GM23338 (cell line): Measurements from ENCODE around the gene NT5C1A. TPM values are rescaled to one million over a fixed set of nuclear protein-coding genes. Genes with fewer than 3 reads are reported as not detected.

Experiments used
- ATAC-seq: fragments of 200-7000 bp; cut with Tn5 transposase; 3 replicates; pipeline ENCODE4 v1.9.1; 2020
- DNase-seq: peaks from one replicate; pipeline ENCODE4 v3.0.0-alpha.2; 2015; ENCODE audit warnings: low spot score
- H2AFZ ChIP-seq: fragments of 200-600 bp; sonication (generic); 2 replicates; pipeline ENCODE4 v1.8.0; 2016; ENCODE audit warnings: antibody characterized with exemption, mild to moderate bottlenecking, moderate library complexity
- H3F3A ChIP-seq: fragments of 200-600 bp; sonication (generic); replicated peaks from 2 replicates; pipeline ENCODE4 v1.8.0; 2017; ENCODE audit warnings: antibody characterized with exemption, mixed run types, low read depth
- H3K27ac ChIP-seq: fragments of 200-600 bp; sonication (generic); 2 replicates; pipeline ENCODE4 v1.6.1; 2016; ENCODE audit warnings: low read depth
- H3K27me3 ChIP-seq: fragments of 200-600 bp; sonication (generic); 2 replicates; pipeline ENCODE4 v1.8.0; 2016; ENCODE audit warnings: mild to moderate bottlenecking, mixed run types, moderate library complexity; ENCODE audit not compliant: insufficient read depth
- H3K36me3 ChIP-seq: fragments of 200-600 bp; sonication (generic); 2 replicates; pipeline ENCODE4 v1.8.0; 2016; ENCODE audit warnings: mild to moderate bottlenecking; ENCODE audit not compliant: insufficient read depth
- H3K4me1 ChIP-seq: fragments of 200-600 bp; sonication (generic); 2 replicates; pipeline ENCODE4 v1.8.0; 2016; ENCODE audit warnings: mild to moderate bottlenecking, moderate library complexity; ENCODE audit not compliant: insufficient read depth
- H3K4me2 ChIP-seq: fragments of 200-600 bp; sonication (generic); 2 replicates; pipeline ENCODE4 v1.7.1; 2017; ENCODE audit warnings: mixed run types
- H3K4me3 ChIP-seq: fragments of 200-600 bp; sonication (generic); 2 replicates; pipeline ENCODE4 v1.6.1; 2016; ENCODE audit warnings: mixed run types
- H3K79me2 ChIP-seq: fragments of 200-600 bp; sonication (generic); replicated peaks from 2 replicates; pipeline ENCODE4 v1.8.0; 2017; ENCODE audit warnings: mild to moderate bottlenecking; ENCODE audit not compliant: insufficient read depth
- H3K9me2 ChIP-seq: fragments of 200-600 bp; sonication (generic); 2 replicates; pipeline ENCODE4 v1.8.0; 2017; ENCODE audit not compliant: insufficient read depth
- H4K20me1 ChIP-seq: fragments of 200-600 bp; sonication (generic); replicated peaks from 2 replicates; pipeline ENCODE4 v1.8.0; 2017; ENCODE audit warnings: mild to moderate bottlenecking; ENCODE audit not compliant: insufficient read depth
- H3K27ac Mint-ChIP-seq: 2 replicates; pipeline ENCODE4 v1.8.0; 2020; ENCODE audit warnings: inconsistent platforms, mild to moderate bottlenecking, moderate library complexity, mixed read lengths
- H3K27me3 Mint-ChIP-seq: 3 replicates; pipeline ENCODE4 v1.8.0; 2022; ENCODE audit warnings: low read depth, mild to moderate bottlenecking, moderate library complexity, mixed read lengths, inconsistent platforms; ENCODE audit not compliant: insufficient read depth, poor library complexity
- H3K36me3 Mint-ChIP-seq: 3 replicates; pipeline ENCODE4 v1.8.0; 2021; ENCODE audit warnings: low read depth, mild to moderate bottlenecking, inconsistent platforms, moderate library complexity, mixed read lengths
- H3K4me1 Mint-ChIP-seq: 3 replicates; pipeline ENCODE4 v1.8.0; 2020; ENCODE audit warnings: mild to moderate bottlenecking, inconsistent platforms, mixed read lengths
- H3K4me3 Mint-ChIP-seq: 3 replicates; pipeline ENCODE4 v1.8.0; 2021; ENCODE audit warnings: moderate library complexity, mild to moderate bottlenecking, inconsistent platforms, mixed read lengths
- H3K9me3 Mint-ChIP-seq: 3 replicates; pipeline ENCODE4 v1.8.0; 2020; ENCODE audit warnings: moderate library complexity, mild to moderate bottlenecking, inconsistent platforms, mixed read lengths
- CREB1 ChIP-seq: fragments of 250-450 bp; sonication (Bioruptor Pico); IDR thresholded peaks from 2 replicates; pipeline ENCODE4 v1.5.0; 2020; ENCODE audit warnings: low read depth, mild to moderate bottlenecking, moderate library complexity
- EZH2 ChIP-seq: fragments of 200-600 bp; sonication (generic); IDR thresholded peaks from one replicate; pipeline ENCODE4 v1.8.0; 2017; ENCODE audit warnings: antibody characterized with exemption, mild to moderate bottlenecking, low read depth; ENCODE audit not compliant: unreplicated experiment
- POLR2AphosphoS5 ChIP-seq: IDR thresholded peaks from 2 replicates; pipeline ENCODE4 v1.6.1; 2016; ENCODE audit warnings: antibody characterized with exemption, low read depth
- STAT1 ChIP-seq: IDR thresholded peaks from one replicate; pipeline ENCODE4 v1.6.1; 2016; ENCODE audit warnings: antibody characterized with exemption; ENCODE audit not compliant: unreplicated experiment
- ZNF331 ChIP-seq: fragments of 250-450 bp; sonication (Bioruptor Pico); IDR thresholded peaks from 2 replicates; pipeline ENCODE4 v1.5.0; 2020; ENCODE audit warnings: low read depth, mild to moderate bottlenecking, moderate library complexity
- polyA plus RNA-seq: library from polyadenylated mRNA; unstranded; fragments of >200 nt; fragmentation: Nextera tagmentation; extraction: Ambion mirVana; gene quantifications from 2 replicates; pipeline ENCODE4 v1.2.1, GENCODE V29; 2016
- total RNA-seq: library from RNA; depleted of rRNA; stranded (reverse); fragments of >200 nt; shearing (Covaris generic); gene quantifications from 2 replicates; pipeline ENCODE4 v1.2.3, GENCODE V29; 2014
- TF ChIP-seq, protein P1 (sequence below): IDR thresholded peaks from 2 replicates; pipeline ENCODE4 v1.6.1; 2016; ENCODE audit warnings: antibody characterized with exemption
- TF ChIP-seq, protein P2 (sequence below), 2 experiments: fragments of 200-600 bp in 1 of 2; sonication (generic) in 1 of 2; conservative IDR thresholded peaks; 2 replicates each; pipeline versions ENCODE4 v1.5.1 to v1.6.1; 2016 to 2017; ENCODE audit warnings: antibody characterized with exemption in 2 of 2, low read depth in 2 of 2, mild to moderate bottlenecking in 2 of 2, moderate library complexity in 1 of 2
- TF ChIP-seq, protein P3 (sequence below): fragments of 250-450 bp; sonication (Bioruptor Pico); IDR thresholded peaks from 2 replicates; pipeline ENCODE4 v1.5.0; 2020; ENCODE audit warnings: mild to moderate bottlenecking, moderate library complexity

NT5C1A gene
- total and polyA plus RNA-seq, 2 experiments from 2014 or later = not detected

DNA sequence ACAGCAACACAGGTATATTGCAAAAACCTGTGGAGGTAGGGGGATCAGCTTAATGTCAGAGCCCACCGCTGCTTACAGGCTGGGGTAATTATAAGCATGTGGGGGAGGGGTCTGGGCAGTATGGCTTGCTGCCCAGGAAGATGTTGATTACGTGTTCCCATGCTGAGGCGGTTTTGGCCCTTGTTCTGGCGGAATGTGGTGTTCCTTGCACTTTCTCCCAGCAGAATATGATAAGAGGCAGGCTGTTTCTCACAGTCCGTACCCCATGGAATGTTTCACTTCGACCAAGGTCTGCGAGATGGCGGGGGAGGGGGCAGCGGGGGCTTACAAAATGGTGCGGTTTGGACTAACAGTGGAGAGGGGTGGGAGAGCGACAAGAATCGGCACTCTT, 29.1 kb upstream of the NT5C1A start:
- H3K4me3 Mint-ChIP-seq = peak overlapping the region; percentile 68
- peaks cover 91% of the 10 kb centered on the region for H3K27me3 Mint-ChIP-seq
- peaks cover 8% of the 10 kb centered on the region; the same call in 2 of the 3 replicates for H3K9me3 Mint-ChIP-seq
- H4K20me1 ChIP-seq = peaks cover 4% of the 10 kb centered on the region; the same call in 1 of the 2 replicates
- H3F3A ChIP-seq = no peaks in the 10 kb centered on the region
- H2AFZ ChIP-seq = peak overlapping the region; percentile 12; the same call in 1 of the 2 replicates
- no peaks in the 10 kb centered on the region for H3K79me2 ChIP-seq
- no peaks in the 10 kb centered on the region for H3K9me2 ChIP-seq
- ATAC-seq (peak; percentile 26), DNase-seq (peak; percentile 72)
- TF ChIP-seq ZNF331 (CRISPR knock-in tag) (no peak), CREB1 (0 out of 2 replicates have a peak, but pooled peaks have one; percentile 18)
- peak overlapping the region; percentile 75 for H3K4me2 ChIP-seq
- H3K36me3 Mint-ChIP-seq = no peaks in the 10 kb centered on the region; the same call in 2 of the 3 replicates
- no peaks in the 10 kb centered on the region for H3K36me3 ChIP-seq
- H3K27me3 ChIP-seq = peaks cover 93% of the 10 kb centered on the region
- H3K27ac ChIP-seq = no peak overlapping the region
- H3K27ac Mint-ChIP-seq = peak overlapping the region; percentile 95
- H3K4me1 Mint-ChIP-seq = peaks cover 26% of the 10 kb centered on the region
- H3K4me1 ChIP-seq = peaks cover 19% of the 10 kb centered on the region
- H3K4me3 ChIP-seq = peak overlapping the region; percentile 44

DNA sequence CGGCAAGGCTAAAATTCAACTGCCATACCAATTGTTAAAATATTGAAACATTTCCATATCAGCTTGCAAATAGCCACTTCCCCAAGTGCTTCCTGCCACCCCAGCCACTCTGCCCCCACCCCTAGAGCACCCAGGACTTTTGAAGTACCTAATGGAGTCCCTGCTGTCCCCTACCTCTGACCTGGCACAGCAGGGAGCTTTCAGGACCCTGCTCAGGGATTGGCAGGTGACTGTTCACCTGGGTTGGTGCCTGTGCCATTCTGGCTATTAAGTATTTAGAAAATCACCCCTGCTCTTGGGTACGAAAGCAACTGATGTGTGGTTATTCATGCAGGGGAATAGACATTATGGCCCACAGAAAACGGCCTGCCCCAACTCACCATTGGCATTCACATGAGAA, 28.4 kb upstream of the NT5C1A start:
- H3F3A ChIP-seq = no peaks in the 10 kb centered on the region
- Mint-ChIP-seq H3K27ac (no peak overlapping the region), H3K36me3 (no peaks in the 10 kb centered on the region; the same call in 2 of the 3 replicates), H3K9me3 (peaks cover 8% of the 10 kb centered on the region; the same call in 2 of the 3 replicates), H3K4me3 (peak overlapping the region; percentile 68; the same call in 2 of the 3 replicates), H3K27me3 (peaks cover 91% of the 10 kb centered on the region), H3K4me1 (peaks cover 28% of the 10 kb centered on the region)
- no peaks in the 10 kb centered on the region for H3K9me2 ChIP-seq
- no peaks in the 10 kb centered on the region for H3K79me2 ChIP-seq
- H3K36me3 ChIP-seq = no peaks in the 10 kb centered on the region
- peak overlapping the region; percentile 44; the same call in 1 of the 2 replicates for H3K4me3 ChIP-seq
- DNase-seq (no peak), ATAC-seq (no peak)
- peaks cover 19% of the 10 kb centered on the region for H3K4me1 ChIP-seq
- TF ChIP-seq EZH2 (no peak), POLR2AphosphoS5 (no peak), STAT1 (no peak)
- TF ChIP-seq, protein P1, sequence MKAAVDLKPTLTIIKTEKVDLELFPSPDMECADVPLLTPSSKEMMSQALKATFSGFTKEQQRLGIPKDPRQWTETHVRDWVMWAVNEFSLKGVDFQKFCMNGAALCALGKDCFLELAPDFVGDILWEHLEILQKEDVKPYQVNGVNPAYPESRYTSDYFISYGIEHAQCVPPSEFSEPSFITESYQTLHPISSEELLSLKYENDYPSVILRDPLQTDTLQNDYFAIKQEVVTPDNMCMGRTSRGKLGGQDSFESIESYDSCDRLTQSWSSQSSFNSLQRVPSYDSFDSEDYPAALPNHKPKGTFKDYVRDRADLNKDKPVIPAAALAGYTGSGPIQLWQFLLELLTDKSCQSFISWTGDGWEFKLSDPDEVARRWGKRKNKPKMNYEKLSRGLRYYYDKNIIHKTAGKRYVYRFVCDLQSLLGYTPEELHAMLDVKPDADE = no peak
- TF ChIP-seq, protein P2, sequence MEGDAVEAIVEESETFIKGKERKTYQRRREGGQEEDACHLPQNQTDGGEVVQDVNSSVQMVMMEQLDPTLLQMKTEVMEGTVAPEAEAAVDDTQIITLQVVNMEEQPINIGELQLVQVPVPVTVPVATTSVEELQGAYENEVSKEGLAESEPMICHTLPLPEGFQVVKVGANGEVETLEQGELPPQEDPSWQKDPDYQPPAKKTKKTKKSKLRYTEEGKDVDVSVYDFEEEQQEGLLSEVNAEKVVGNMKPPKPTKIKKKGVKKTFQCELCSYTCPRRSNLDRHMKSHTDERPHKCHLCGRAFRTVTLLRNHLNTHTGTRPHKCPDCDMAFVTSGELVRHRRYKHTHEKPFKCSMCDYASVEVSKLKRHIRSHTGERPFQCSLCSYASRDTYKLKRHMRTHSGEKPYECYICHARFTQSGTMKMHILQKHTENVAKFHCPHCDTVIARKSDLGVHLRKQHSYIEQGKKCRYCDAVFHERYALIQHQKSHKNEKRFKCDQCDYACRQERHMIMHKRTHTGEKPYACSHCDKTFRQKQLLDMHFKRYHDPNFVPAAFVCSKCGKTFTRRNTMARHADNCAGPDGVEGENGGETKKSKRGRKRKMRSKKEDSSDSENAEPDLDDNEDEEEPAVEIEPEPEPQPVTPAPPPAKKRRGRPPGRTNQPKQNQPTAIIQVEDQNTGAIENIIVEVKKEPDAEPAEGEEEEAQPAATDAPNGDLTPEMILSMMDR (conservative IDR thresholded peaks at IDR 0.05; ENCODE audit: low read depth in 2 of 2) = no peak
- TF ChIP-seq, protein P3, sequence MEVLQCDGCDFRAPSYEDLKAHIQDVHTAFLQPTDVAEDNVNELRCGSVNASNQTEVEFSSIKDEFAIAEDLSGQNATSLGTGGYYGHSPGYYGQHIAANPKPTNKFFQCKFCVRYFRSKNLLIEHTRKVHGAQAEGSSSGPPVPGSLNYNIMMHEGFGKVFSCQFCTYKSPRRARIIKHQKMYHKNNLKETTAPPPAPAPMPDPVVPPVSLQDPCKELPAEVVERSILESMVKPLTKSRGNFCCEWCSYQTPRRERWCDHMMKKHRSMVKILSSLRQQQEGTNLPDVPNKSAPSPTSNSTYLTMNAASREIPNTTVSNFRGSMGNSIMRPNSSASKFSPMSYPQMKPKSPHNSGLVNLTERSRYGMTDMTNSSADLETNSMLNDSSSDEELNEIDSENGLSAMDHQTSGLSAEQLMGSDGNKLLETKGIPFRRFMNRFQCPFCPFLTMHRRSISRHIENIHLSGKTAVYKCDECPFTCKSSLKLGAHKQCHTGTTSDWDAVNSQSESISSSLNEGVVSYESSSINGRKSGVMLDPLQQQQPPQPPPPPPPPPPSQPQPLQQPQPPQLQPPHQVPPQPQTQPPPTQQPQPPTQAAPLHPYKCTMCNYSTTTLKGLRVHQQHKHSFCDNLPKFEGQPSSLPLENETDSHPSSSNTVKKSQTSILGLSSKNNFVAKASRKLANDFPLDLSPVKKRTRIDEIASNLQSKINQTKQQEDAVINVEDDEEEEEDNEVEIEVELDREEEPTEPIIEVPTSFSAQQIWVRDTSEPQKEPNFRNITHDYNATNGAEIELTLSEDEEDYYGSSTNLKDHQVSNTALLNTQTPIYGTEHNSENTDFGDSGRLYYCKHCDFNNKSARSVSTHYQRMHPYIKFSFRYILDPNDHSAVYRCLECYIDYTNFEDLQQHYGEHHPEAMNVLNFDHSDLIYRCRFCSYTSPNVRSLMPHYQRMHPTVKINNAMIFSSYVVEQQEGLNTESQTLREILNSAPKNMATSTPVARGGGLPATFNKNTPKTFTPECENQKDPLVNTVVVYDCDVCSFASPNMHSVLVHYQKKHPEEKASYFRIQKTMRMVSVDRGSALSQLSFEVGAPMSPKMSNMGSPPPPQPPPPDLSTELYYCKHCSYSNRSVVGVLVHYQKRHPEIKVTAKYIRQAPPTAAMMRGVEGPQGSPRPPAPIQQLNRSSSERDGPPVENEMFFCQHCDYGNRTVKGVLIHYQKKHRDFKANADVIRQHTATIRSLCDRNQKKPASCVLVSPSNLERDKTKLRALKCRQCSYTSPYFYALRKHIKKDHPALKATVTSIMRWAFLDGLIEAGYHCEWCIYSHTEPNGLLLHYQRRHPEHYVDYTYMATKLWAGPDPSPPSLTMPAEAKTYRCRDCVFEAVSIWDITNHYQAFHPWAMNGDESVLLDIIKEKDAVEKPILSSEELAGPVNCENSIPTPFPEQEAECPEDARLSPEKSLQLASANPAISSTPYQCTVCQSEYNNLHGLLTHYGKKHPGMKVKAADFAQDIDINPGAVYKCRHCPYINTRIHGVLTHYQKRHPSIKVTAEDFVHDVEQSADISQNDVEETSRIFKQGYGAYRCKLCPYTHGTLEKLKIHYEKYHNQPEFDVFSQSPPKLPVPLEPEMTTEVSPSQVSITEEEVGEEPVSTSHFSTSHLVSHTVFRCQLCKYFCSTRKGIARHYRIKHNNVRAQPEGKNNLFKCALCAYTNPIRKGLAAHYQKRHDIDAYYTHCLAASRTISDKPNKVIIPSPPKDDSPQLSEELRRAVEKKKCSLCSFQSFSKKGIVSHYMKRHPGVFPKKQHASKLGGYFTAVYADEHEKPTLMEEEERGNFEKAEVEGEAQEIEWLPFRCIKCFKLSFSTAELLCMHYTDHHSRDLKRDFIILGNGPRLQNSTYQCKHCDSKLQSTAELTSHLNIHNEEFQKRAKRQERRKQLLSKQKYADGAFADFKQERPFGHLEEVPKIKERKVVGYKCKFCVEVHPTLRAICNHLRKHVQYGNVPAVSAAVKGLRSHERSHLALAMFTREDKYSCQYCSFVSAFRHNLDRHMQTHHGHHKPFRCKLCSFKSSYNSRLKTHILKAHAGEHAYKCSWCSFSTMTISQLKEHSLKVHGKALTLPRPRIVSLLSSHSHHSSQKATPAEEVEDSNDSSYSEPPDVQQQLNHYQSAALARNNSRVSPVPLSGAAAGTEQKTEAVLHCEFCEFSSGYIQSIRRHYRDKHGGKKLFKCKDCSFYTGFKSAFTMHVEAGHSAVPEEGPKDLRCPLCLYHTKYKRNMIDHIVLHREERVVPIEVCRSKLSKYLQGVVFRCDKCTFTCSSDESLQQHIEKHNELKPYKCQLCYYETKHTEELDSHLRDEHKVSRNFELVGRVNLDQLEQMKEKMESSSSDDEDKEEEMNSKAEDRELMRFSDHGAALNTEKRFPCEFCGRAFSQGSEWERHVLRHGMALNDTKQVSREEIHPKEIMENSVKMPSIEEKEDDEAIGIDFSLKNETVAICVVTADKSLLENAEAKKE (CRISPR knock-in tag) = no peak
- no peak overlapping the region for H2AFZ ChIP-seq
- H4K20me1 ChIP-seq = no peaks in the 10 kb centered on the region; the same call in 1 of the 2 replicates
- peaks cover 93% of the 10 kb centered on the region for H3K27me3 ChIP-seq
- no peak overlapping the region for H3K27ac ChIP-seq
- H3K4me2 ChIP-seq = peak overlapping the region; percentile 75
